ENCODE results near the gene AS3MT. TPM values are rescaled to one million over a fixed set of nuclear protein-coding genes. Genes with fewer than 3 reads are reported as not detected.

AS3MT gene
- total and polyA plus RNA-seq, 10 of the 15 experiments (the other 5 are each of a cell fraction or from before 2014, with no cell fraction given), result 0.11 to 1.0 (median 0.39) TPM; not detected in 2

DNA sequence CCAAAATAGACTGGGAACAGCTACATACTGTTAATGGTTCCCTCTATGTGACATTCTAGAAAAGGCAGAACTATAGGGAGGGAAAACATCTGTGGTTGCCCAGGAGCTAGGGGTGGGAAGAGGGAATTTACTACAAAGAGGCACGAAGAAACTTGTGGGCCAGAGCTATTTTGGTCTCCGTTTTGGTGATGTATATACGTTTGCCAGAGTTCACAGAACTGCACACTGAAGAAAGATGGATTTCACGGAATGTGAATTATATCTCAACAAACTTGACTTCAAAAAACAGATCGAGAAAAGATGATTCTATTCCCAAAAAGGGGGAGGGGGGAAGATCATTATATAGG lies 386 bp upstream of the AS3MT start:
- no peaks in the 10 kb centered on the region for H3K27me3 ChIP-seq (replicated peaks in 1 of 2; ENCODE audit: control insufficient read depth in 2 of 2, insufficient read depth in 2 of 2, low read length in 1 of 2)
- intact Hi-C loops (cut with micrococcal nuclease; ENCODE audit: unreplicated experiment), result no loop called here
- peak overlapping the region; percentile 31 for H2AFZ ChIP-seq (ENCODE audit: control insufficient read depth, low read depth, low read length)
- H3K4me1 ChIP-seq (ENCODE audit: control insufficient read depth, insufficient read depth, low read length), result no peaks in the 10 kb centered on the region
- H3K79me2 ChIP-seq (ENCODE audit: control insufficient read depth, insufficient read depth, low read length), result no peaks in the 10 kb centered on the region
- CTCF ChIA-PET, result interaction anchor here (0.5 to 2.0 kb wide), 3 partner anchors 20 to 317 kb away, joined by 3 to 6 read pairs (median 4); no protein-coding TSS in a partner anchor
- no peak for FAIRE-seq
- ATAC-seq, result no peak
- WGBS (ENCODE audit: insufficient coverage, insufficient replicate concordance, low lambda C conversion rate, missing lambda C conversion rate), result 40% methylated on average over 5 of the region's 5 CpGs
- POLR2A ChIA-PET, result interaction anchor here (0.5 kb wide), 1 partner anchor 111 kb away, joined by 3 read pairs; no protein-coding TSS in a partner anchor
- SMC1A ChIA-PET (ENCODE audit: uncharacterized antibody, unreplicated experiment), result no interaction called here
- DNase-seq (ENCODE audit: low read depth, low spot score), result no peak
- H3K4me2 ChIP-seq (ENCODE audit: control insufficient read depth, insufficient read depth), result peak overlapping the region; percentile 21; the same call in 1 of the 2 replicates
- H3K36me3 ChIP-seq (ENCODE audit: control insufficient read depth in 2 of 2, insufficient read depth in 2 of 2, low read length in 1 of 2), result no peaks in the 10 kb centered on the region; a peak in 1 of 4 replicates
- H3K9me3 ChIP-seq (replicated peaks; ENCODE audit: control insufficient read depth, insufficient read depth, low read length), result no peaks in the 10 kb centered on the region
- H3K27ac ChIP-seq (ENCODE audit: control insufficient read depth, insufficient read depth), result no peak overlapping the region
- no peak for TF ChIP-seq POLR2AphosphoS5 (IDR thresholded peaks at IDR 0.05; ENCODE audit: low read length)
- no peak for TF ChIP-seq KAT2A (conservative IDR thresholded peaks at IDR 0.05; ENCODE audit: control insufficient read depth, low read depth, low read length)
- no peak for TF ChIP-seq YY1 (IDR thresholded peaks at IDR 0.05; ENCODE audit: low read depth, low read length)
- no peak for TF ChIP-seq JUND (IDR thresholded peaks at IDR 0.05; ENCODE audit: low read depth, low read length)
- TF ChIP-seq NFYB (IDR thresholded peaks at IDR 0.05; ENCODE audit: insufficient read depth, low read depth, low read length), result no peak
- TF ChIP-seq NBN (IDR thresholded peaks at IDR 0.05), result no peak
- TF ChIP-seq, protein P1, sequence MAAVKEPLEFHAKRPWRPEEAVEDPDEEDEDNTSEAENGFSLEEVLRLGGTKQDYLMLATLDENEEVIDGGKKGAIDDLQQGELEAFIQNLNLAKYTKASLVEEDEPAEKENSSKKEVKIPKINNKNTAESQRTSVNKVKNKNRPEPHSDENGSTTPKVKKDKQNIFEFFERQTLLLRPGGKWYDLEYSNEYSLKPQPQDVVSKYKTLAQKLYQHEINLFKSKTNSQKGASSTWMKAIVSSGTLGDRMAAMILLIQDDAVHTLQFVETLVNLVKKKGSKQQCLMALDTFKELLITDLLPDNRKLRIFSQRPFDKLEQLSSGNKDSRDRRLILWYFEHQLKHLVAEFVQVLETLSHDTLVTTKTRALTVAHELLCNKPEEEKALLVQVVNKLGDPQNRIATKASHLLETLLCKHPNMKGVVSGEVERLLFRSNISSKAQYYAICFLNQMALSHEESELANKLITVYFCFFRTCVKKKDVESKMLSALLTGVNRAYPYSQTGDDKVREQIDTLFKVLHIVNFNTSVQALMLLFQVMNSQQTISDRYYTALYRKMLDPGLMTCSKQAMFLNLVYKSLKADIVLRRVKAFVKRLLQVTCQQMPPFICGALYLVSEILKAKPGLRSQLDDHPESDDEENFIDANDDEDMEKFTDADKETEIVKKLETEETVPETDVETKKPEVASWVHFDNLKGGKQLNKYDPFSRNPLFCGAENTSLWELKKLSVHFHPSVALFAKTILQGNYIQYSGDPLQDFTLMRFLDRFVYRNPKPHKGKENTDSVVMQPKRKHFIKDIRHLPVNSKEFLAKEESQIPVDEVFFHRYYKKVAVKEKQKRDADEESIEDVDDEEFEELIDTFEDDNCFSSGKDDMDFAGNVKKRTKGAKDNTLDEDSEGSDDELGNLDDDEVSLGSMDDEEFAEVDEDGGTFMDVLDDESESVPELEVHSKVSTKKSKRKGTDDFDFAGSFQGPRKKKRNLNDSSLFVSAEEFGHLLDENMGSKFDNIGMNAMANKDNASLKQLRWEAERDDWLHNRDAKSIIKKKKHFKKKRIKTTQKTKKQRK (IDR thresholded peaks at IDR 0.05; ENCODE audit: low read depth, low read length), result no peak
- no peak for TF ChIP-seq TCF7 (IDR thresholded peaks at IDR 0.05; ENCODE audit: borderline replicate concordance)
- no peak for TF ChIP-seq MYC (IDR thresholded peaks at IDR 0.05; ENCODE audit: insufficient read depth, insufficient read length, insufficient replicate concordance, low read length, severe bottlenecking)
- no peak for TF ChIP-seq MEF2B (IDR thresholded peaks at IDR 0.05; ENCODE audit: partially characterized antibody, poor library complexity, severe bottlenecking)
- peak overlapping the region; percentile 57; the same call in 1 of the 2 replicates for H3K4me3 ChIP-seq
- RAD21 ChIA-PET (ENCODE audit: unreplicated experiment), result interaction anchor here (0.9 kb wide), 1 partner anchor 193 kb away, joined by 3 read pairs; no protein-coding TSS in a partner anchor
- no TSS peak for BruUV-seq (replicated peaks)
- H4K20me1 ChIP-seq (ENCODE audit: control insufficient read depth, insufficient read depth), result no peaks in the 10 kb centered on the region
- in situ Hi-C loops (cut with MboI), result no loop called here
- H3K9ac ChIP-seq (ENCODE audit: control insufficient read depth, insufficient read depth, low read length), result no peak overlapping the region
